ENCODE data around the gene CHCHD5.

The CHCHD5 gene

DNA sequence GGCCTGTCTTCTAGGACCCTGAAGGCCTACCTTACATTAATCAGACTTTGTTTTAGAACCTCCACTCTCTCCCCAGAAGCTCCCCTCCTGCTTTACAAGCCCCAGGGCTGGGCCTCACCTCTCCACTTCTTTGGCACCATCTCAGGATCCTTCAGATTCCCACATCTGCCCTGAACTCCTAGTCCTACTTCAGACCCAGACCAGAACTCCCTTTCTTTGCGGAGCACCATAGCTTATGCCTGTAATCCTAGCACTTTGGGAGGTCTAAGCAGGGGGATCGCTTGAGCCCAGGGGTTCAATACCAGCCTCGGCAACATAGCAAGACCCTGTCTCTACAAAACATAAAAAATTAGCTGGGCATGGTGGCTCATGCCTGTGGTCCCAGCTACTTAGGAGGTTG is 991 bp downstream of the CHCHD5 start:
- Histone ChIP-seq H3K4me2 (ENCODE audit: insufficient read depth, low read length, poor library complexity, severe bottlenecking) (peak overlapping the region; percentile 77), H2BK12ac (ENCODE audit: low read length) (no peak overlapping the region), H2BK120ac (ENCODE audit: low read depth, low read length) (no peak overlapping the region), H3K4ac (ENCODE audit: low read length) (no peak overlapping the region), H3K18ac (ENCODE audit: low read length) (no peak overlapping the region), H3K27ac (replicated peaks; ENCODE audit: low read length) (no peak overlapping the region), H2BK15ac (ENCODE audit: low read length) (no peak overlapping the region), H3K4me3 (ENCODE audit: low read length in 2 of 2) (peak overlapping the region in 1 of 2 donors; percentile 87), H3K14ac (ENCODE audit: low read length) (no peak overlapping the region), H4K8ac (ENCODE audit: low read depth, low read length) (no peak overlapping the region), H3K9ac (ENCODE audit: low read depth, low read length, poor library complexity) (no peak overlapping the region), H2AFZ (ENCODE audit: low read length) (peak overlapping the region; percentile 92), H3K79me1 (ENCODE audit: low read depth, low read length) (peaks cover 4% of the 10 kb centered on the region), H2BK5ac (ENCODE audit: low read length) (no peak overlapping the region), H4K91ac (ENCODE audit: low read depth, low read length, poor library complexity) (no peak overlapping the region), H3K36me3 (replicated peaks in 1 of 2; ENCODE audit: control insufficient read depth in 2 of 2, insufficient read depth in 2 of 2, low read length in 2 of 2) (peaks cover 9 to 35% of the 10 kb centered on the region in 2 donors), H3K27me3 (ENCODE audit: control insufficient read depth in 3 of 3, insufficient read depth in 3 of 3, low read depth in 1 of 3, low read length in 3 of 3) (no peaks in the 10 kb centered on the region), H3K9me3 (replicated peaks in 1 of 2; ENCODE audit: control insufficient read depth in 2 of 2, insufficient read depth in 1 of 2, low read depth in 1 of 2, low read length in 2 of 2) (no peaks in the 10 kb centered on the region), H3K23ac (ENCODE audit: low read depth, low read length, poor library complexity) (no peak overlapping the region), H3K4me1 (ENCODE audit: control insufficient read depth in 2 of 2, insufficient read depth in 1 of 2, low read depth in 1 of 2, low read length in 2 of 2) (peaks cover 3 to 9% of the 10 kb centered on the region in 2 donors), H2AK5ac (ENCODE audit: low read depth, low read length) (no peak overlapping the region)
- no CpG with 5 or more reads among the region's 3 CpGs for WGBS, 2 donors (ENCODE audit: extremely low coverage in 2 of 2, insufficient read length in 2 of 2, insufficient replicate concordance in 1 of 2)
- no peak for DNase-seq (ENCODE audit: low spot score)

DNA sequence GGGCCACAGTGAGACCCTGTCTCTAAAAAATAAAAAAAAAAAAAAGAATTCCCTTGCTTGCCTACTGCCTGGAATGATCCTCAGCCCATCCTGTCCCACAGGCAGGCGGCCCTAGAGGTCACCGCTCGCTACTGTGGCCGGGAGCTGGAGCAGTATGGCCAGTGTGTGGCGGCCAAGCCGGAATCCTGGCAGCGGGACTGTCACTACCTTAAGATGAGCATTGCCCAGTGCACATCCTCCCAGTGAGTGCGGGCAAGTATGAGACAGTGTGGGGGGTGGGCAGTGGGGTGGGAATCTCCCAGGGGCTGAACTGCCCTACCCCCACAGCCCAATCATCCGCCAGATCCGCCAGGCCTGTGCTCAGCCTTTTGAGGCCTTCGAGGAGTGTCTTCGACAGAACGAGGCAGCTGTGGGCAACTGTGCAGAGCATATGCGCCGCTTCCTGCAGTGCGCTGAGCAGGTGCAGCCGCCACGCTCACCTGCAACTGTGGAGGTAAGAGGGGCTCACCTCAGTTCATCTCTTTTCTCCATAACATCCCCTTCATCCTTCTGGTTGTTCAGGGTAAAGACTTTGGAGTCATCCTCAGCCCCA is 1.6 kb downstream of the CHCHD5 start:
- H2BK15ac ChIP-seq (ENCODE audit: low read length) = no peak overlapping the region
- H2BK5ac ChIP-seq (ENCODE audit: low read length) = peak overlapping the region; percentile 16
- no peak overlapping the region for H2AK5ac ChIP-seq (ENCODE audit: low read depth, low read length)
- peaks cover 9 to 41% of the 10 kb centered on the region in 2 donors for H3K36me3 ChIP-seq (replicated peaks in 1 of 2; ENCODE audit: control insufficient read depth in 2 of 2, insufficient read depth in 2 of 2, low read length in 2 of 2)
- H3K27ac ChIP-seq (replicated peaks; ENCODE audit: low read length) = no peak overlapping the region
- no peak overlapping the region for H2BK12ac ChIP-seq (ENCODE audit: low read length)
- no peaks in the 10 kb centered on the region for H3K9me3 ChIP-seq (replicated peaks in 1 of 2; ENCODE audit: control insufficient read depth in 2 of 2, insufficient read depth in 1 of 2, low read depth in 1 of 2, low read length in 2 of 2)
- H2AFZ ChIP-seq (ENCODE audit: low read length) = no peak overlapping the region
- no peak overlapping the region for H3K4me2 ChIP-seq (ENCODE audit: insufficient read depth, low read length, poor library complexity, severe bottlenecking)
- DNase-seq (ENCODE audit: low spot score) = no peak
- peak overlapping the region; percentile 54 for H3K9ac ChIP-seq (ENCODE audit: low read depth, low read length, poor library complexity)
- H3K14ac ChIP-seq (ENCODE audit: low read length) = no peak overlapping the region
- H4K8ac ChIP-seq (ENCODE audit: low read depth, low read length) = no peak overlapping the region
- H3K4me3 ChIP-seq (ENCODE audit: low read length in 2 of 2) = no peak overlapping the region
- H3K79me1 ChIP-seq (ENCODE audit: low read depth, low read length) = peaks cover 4% of the 10 kb centered on the region
- no CpG with 5 or more reads among the region's 18 CpGs for WGBS, 2 donors (ENCODE audit: extremely low coverage in 2 of 2, insufficient read length in 2 of 2, insufficient replicate concordance in 1 of 2)
- H3K27me3 ChIP-seq (ENCODE audit: control insufficient read depth in 3 of 3, insufficient read depth in 3 of 3, low read depth in 1 of 3, low read length in 3 of 3) = no peaks in the 10 kb centered on the region
- H3K4ac ChIP-seq (ENCODE audit: low read length) = no peak overlapping the region
- H4K91ac ChIP-seq (ENCODE audit: low read depth, low read length, poor library complexity) = no peak overlapping the region
- peak overlapping the region; percentile 35 for H3K23ac ChIP-seq (ENCODE audit: low read depth, low read length, poor library complexity)
- no peak overlapping the region for H3K18ac ChIP-seq (ENCODE audit: low read length)
- H2BK120ac ChIP-seq (ENCODE audit: low read depth, low read length) = no peak overlapping the region
- H3K4me1 ChIP-seq (ENCODE audit: control insufficient read depth in 2 of 2, insufficient read depth in 1 of 2, low read depth in 1 of 2, low read length in 2 of 2) = peaks cover 3 to 9% of the 10 kb centered on the region in 2 donors

- H3K27me3 ChIP-seq (ENCODE audit: control insufficient read depth in 3 of 3, insufficient read depth in 3 of 3, low read depth in 1 of 3, low read length in 3 of 3) = no peaks in the 10 kb centered on the region
- H2BK15ac ChIP-seq (ENCODE audit: low read length) = no peak overlapping the region
- H3K4me2 ChIP-seq (ENCODE audit: insufficient read depth, low read length, poor library complexity, severe bottlenecking) = no peak overlapping the region
- no CpG with 5 or more reads among the region's 6 CpGs for WGBS, 2 donors (ENCODE audit: extremely low coverage in 2 of 2, insufficient read length in 2 of 2, insufficient replicate concordance in 1 of 2)
- DNase-seq (ENCODE audit: low spot score) = no peak
- peaks cover 4% of the 10 kb centered on the region for H3K79me1 ChIP-seq (ENCODE audit: low read depth, low read length)
- no peak overlapping the region for H2BK5ac ChIP-seq (ENCODE audit: low read length)
- no peak overlapping the region for H2BK12ac ChIP-seq (ENCODE audit: low read length)
- H3K14ac ChIP-seq (ENCODE audit: low read length) = no peak overlapping the region
- no peaks in the 10 kb centered on the region for H3K9me3 ChIP-seq (replicated peaks in 1 of 2; ENCODE audit: control insufficient read depth in 2 of 2, insufficient read depth in 1 of 2, low read depth in 1 of 2, low read length in 2 of 2)
- H3K9ac ChIP-seq (ENCODE audit: low read depth, low read length, poor library complexity) = no peak overlapping the region
- H2AK5ac ChIP-seq (ENCODE audit: low read depth, low read length) = no peak overlapping the region
- H4K91ac ChIP-seq (ENCODE audit: low read depth, low read length, poor library complexity) = no peak overlapping the region
- no peak overlapping the region for H2BK120ac ChIP-seq (ENCODE audit: low read depth, low read length)
- H2AFZ ChIP-seq (ENCODE audit: low read length) = no peak overlapping the region
- H3K4me3 ChIP-seq (ENCODE audit: low read length in 2 of 2) = no peak overlapping the region
- no peak overlapping the region for H4K8ac ChIP-seq (ENCODE audit: low read depth, low read length)
- H3K27ac ChIP-seq (replicated peaks; ENCODE audit: low read length) = no peak overlapping the region
- H3K4ac ChIP-seq (ENCODE audit: low read length) = no peak overlapping the region
- H3K23ac ChIP-seq (ENCODE audit: low read depth, low read length, poor library complexity) = no peak overlapping the region
- H3K36me3 ChIP-seq (replicated peaks in 1 of 2; ENCODE audit: control insufficient read depth in 2 of 2, insufficient read depth in 2 of 2, low read length in 2 of 2) = peaks cover 9 to 48% of the 10 kb centered on the region in 2 donors
- no peak overlapping the region for H3K18ac ChIP-seq (ENCODE audit: low read length)
- peaks cover 0 to 6% of the 10 kb centered on the region in 2 donors for H3K4me1 ChIP-seq (ENCODE audit: control insufficient read depth in 2 of 2, insufficient read depth in 1 of 2, low read depth in 1 of 2, low read length in 2 of 2)
Measured at GRCh38 chr2:112588611-112589045, 4.2 kb downstream of the CHCHD5 start.

GRCh38 chr2:112591413-112591812 is 7.0 kb downstream of the CHCHD5 start:
- DNase-seq (ENCODE audit: low spot score) = no peak
- no peak overlapping the region for H2BK120ac ChIP-seq (ENCODE audit: low read depth, low read length)
- no peaks in the 10 kb centered on the region for H3K4me1 ChIP-seq (ENCODE audit: control insufficient read depth in 2 of 2, insufficient read depth in 1 of 2, low read depth in 1 of 2, low read length in 2 of 2)
- no peak overlapping the region for H2BK5ac ChIP-seq (ENCODE audit: low read length)
- H2AFZ ChIP-seq (ENCODE audit: low read length) = no peak overlapping the region
- no peak overlapping the region for H2AK5ac ChIP-seq (ENCODE audit: low read depth, low read length)
- H3K27me3 ChIP-seq (ENCODE audit: control insufficient read depth in 3 of 3, insufficient read depth in 3 of 3, low read depth in 1 of 3, low read length in 3 of 3) = no peaks in the 10 kb centered on the region
- H3K36me3 ChIP-seq (replicated peaks in 1 of 2; ENCODE audit: control insufficient read depth in 2 of 2, insufficient read depth in 2 of 2, low read length in 2 of 2) = peaks cover 6 to 46% of the 10 kb centered on the region in 2 donors
- no peak overlapping the region for H4K8ac ChIP-seq (ENCODE audit: low read depth, low read length)
- no CpG with 5 or more reads among the region's 5 CpGs for WGBS, 2 donors (ENCODE audit: extremely low coverage in 2 of 2, insufficient read length in 2 of 2, insufficient replicate concordance in 1 of 2)
- no peak overlapping the region for H3K4me3 ChIP-seq (ENCODE audit: low read length in 2 of 2)
- H3K4me2 ChIP-seq (ENCODE audit: insufficient read depth, low read length, poor library complexity, severe bottlenecking) = no peak overlapping the region
- H3K27ac ChIP-seq (replicated peaks; ENCODE audit: low read length) = no peak overlapping the region
- no peaks in the 10 kb centered on the region for H3K9me3 ChIP-seq (replicated peaks in 1 of 2; ENCODE audit: control insufficient read depth in 2 of 2, insufficient read depth in 1 of 2, low read depth in 1 of 2, low read length in 2 of 2)
- H2BK15ac ChIP-seq (ENCODE audit: low read length) = no peak overlapping the region
- no peak overlapping the region for H3K4ac ChIP-seq (ENCODE audit: low read length)
- H3K9ac ChIP-seq (ENCODE audit: low read depth, low read length, poor library complexity) = no peak overlapping the region
- H3K23ac ChIP-seq (ENCODE audit: low read depth, low read length, poor library complexity) = no peak overlapping the region
- peaks cover 3% of the 10 kb centered on the region for H3K79me1 ChIP-seq (ENCODE audit: low read depth, low read length)
- no peak overlapping the region for H3K18ac ChIP-seq (ENCODE audit: low read length)
- no peak overlapping the region for H2BK12ac ChIP-seq (ENCODE audit: low read length)
- no peak overlapping the region for H4K91ac ChIP-seq (ENCODE audit: low read depth, low read length, poor library complexity)
- no peak overlapping the region for H3K14ac ChIP-seq (ENCODE audit: low read length)

Measured in neuronal stem cell (in vitro differentiated cells).